Measurements from ENCODE around the gene MMP15. TPM values are rescaled to one million over a fixed set of nuclear protein-coding genes. Genes with fewer than 3 reads are reported as not detected.

The MMP15 gene
- total RNA-seq, 1 experiment from 2014 or later: 27.0 TPM

DNA sequence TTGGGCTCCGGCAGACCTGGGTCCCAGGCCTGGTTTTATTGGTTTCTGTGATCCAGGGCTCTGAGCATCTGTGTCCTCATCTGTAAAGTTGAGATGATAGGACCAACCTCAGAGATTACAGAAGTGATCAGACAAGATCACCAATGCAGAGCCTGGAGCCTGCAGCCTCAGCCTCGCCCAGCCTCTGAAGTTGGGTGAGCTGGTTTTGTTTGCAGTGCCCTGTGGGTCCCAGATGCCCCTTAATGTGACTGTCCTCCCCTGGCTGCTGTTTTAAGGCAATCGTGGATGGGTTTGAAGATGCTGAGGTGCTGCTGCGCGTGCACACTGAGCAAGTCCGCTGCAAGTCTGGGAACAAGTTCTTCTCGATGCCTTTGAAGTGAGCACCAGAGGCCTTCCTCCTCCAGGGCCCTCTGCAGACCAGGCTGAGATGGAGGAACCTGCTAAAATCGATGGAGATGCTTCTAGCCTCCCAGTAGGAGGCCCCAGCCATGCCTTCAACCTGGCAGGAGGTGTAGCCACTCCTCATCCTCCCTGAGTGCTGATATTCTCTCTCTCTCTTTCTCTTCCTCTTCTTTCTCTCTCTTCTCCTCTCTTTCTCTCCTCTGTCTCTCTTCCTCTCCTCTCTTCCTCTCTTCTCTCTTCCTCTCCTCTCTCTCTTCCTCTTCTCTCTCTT is 5.6 kb upstream of the MMP15 start:
- CTCF ChIA-PET: interaction anchor here (1.2 to 1.9 kb wide), 2 partner anchors 102 to 109 kb away, joined by 3 to 5 read pairs; partner anchors contain the start of gene CFAP20
- no peaks in the 10 kb centered on the region for H3K36me3 ChIP-seq (ENCODE audit: control insufficient read depth, insufficient read depth, low read length)
- peaks cover 7% of the 10 kb centered on the region for H3K36me3 Mint-ChIP-seq (ENCODE audit: insufficient read depth, unreplicated experiment)
- no peaks in the 10 kb centered on the region for H3K27me3 Mint-ChIP-seq (ENCODE audit: insufficient read depth, unreplicated experiment)
- intact Hi-C loops (cut with micrococcal nuclease; ENCODE audit: unreplicated experiment): loop anchor here (1.0 to 10.0 kb wide), 4 partner anchors 19 to 735 kb away; partner anchors contain the start of gene USB1
- no peaks in the 10 kb centered on the region for H3K27me3 ChIP-seq (replicated peaks; ENCODE audit: control insufficient read depth, insufficient read depth, low read length)
- peaks cover 7% of the 10 kb centered on the region for H3K4me1 Mint-ChIP-seq (ENCODE audit: low read depth, unreplicated experiment)
- H3K4me3 Mint-ChIP-seq (ENCODE audit: unreplicated experiment): no peak overlapping the region
- TF ChIP-seq, protein P1, sequence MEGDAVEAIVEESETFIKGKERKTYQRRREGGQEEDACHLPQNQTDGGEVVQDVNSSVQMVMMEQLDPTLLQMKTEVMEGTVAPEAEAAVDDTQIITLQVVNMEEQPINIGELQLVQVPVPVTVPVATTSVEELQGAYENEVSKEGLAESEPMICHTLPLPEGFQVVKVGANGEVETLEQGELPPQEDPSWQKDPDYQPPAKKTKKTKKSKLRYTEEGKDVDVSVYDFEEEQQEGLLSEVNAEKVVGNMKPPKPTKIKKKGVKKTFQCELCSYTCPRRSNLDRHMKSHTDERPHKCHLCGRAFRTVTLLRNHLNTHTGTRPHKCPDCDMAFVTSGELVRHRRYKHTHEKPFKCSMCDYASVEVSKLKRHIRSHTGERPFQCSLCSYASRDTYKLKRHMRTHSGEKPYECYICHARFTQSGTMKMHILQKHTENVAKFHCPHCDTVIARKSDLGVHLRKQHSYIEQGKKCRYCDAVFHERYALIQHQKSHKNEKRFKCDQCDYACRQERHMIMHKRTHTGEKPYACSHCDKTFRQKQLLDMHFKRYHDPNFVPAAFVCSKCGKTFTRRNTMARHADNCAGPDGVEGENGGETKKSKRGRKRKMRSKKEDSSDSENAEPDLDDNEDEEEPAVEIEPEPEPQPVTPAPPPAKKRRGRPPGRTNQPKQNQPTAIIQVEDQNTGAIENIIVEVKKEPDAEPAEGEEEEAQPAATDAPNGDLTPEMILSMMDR (IDR thresholded peaks at IDR 0.05; ENCODE audit: insufficient read depth in 1 of 2, low read depth in 1 of 2, low read length in 1 of 2, severe bottlenecking in 1 of 2, unreplicated experiment in 1 of 2): no peak
- no peaks in the 10 kb centered on the region for H3K9me3 ChIP-seq
- H3K9me3 Mint-ChIP-seq (ENCODE audit: unreplicated experiment): no peaks in the 10 kb centered on the region
- peaks cover 21% of the 10 kb centered on the region for H3K4me1 ChIP-seq
- DNase-seq: no peak
- no peak overlapping the region for H3K27ac Mint-ChIP-seq (ENCODE audit: unreplicated experiment)
- POLR2A ChIA-PET: no interaction called here
- no peak overlapping the region for H3K4me3 ChIP-seq (ENCODE audit: low read depth, low read length)
- BruUV-seq (replicated peaks): no TSS peak

DNA sequence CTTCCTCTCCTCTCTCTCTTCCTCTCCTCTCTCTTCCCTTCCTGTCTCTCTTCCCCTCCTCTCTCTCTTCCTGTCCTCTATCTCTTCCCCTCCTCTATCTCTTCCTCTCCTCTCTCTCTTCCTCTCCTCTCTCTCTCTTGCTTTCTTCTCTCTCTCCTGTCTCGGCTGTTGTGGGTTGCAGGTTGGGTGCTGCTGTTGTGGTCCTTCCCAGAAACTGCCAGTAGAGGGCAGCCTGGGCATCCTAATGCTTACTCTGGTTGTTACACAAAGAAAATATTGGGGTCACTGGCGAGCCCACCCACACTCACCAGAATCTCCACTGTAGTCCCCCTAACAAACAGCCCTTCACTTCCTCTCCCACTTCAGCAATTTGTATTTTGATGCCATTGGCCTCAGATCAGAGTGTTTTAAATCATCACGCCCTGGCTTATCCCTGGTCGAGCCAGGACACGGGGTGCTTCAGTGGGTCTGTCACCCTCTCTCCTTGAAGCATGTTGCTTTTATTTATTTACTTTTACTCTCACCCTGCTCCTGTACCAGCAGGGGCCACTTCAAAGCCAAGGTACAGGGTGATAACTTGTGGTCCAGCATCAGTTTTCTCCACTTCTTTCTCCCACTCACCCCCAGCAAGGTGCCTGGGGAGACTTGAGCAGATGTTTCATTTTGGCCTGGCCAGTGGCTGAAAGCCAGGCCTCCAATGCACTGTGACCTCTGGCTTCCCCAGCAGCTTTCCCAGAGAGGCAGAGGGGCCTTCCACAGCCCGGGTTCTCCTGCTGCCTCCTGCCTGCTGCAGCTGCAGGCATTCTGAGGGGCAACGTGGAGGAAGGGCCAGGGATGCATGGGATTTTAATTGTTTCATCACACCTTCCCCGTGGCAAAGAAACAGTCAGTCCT is 4.7 kb upstream of the MMP15 start:
- Mint-ChIP-seq H3K4me1 (ENCODE audit: low read depth, unreplicated experiment) (peaks cover 7% of the 10 kb centered on the region), H3K27me3 (ENCODE audit: insufficient read depth, unreplicated experiment) (no peaks in the 10 kb centered on the region), H3K4me3 (ENCODE audit: unreplicated experiment) (no peak overlapping the region), H3K36me3 (ENCODE audit: insufficient read depth, unreplicated experiment) (peaks cover 12% of the 10 kb centered on the region), H3K27ac (ENCODE audit: unreplicated experiment) (no peak overlapping the region), H3K9me3 (ENCODE audit: unreplicated experiment) (no peaks in the 10 kb centered on the region)
- H3K4me1 ChIP-seq: peaks cover 21% of the 10 kb centered on the region
- TSS peak; percentile 82 for BruUV-seq (replicated peaks)
- ChIA-PET CTCF (interaction anchor here (1.4 kb wide), 1 partner anchor 101 kb away, joined by 4 read pairs; no protein-coding TSS in a partner anchor), POLR2A (no interaction called here)
- no peaks in the 10 kb centered on the region for H3K27me3 ChIP-seq (replicated peaks; ENCODE audit: control insufficient read depth, insufficient read depth, low read length)
- no peak overlapping the region for H3K4me3 ChIP-seq (ENCODE audit: low read depth, low read length)
- no peaks in the 10 kb centered on the region for H3K36me3 ChIP-seq (ENCODE audit: control insufficient read depth, insufficient read depth, low read length)
- peak; percentile 74 to 80 for DNase-seq
- TF ChIP-seq, protein P1 (IDR thresholded peaks at IDR 0.05; ENCODE audit: insufficient read depth in 1 of 2, low read depth in 1 of 2, low read length in 1 of 2, severe bottlenecking in 1 of 2, unreplicated experiment in 1 of 2): peak; percentile 90 to 97
- H3K9me3 ChIP-seq: no peaks in the 10 kb centered on the region
- intact Hi-C loops (cut with micrococcal nuclease; ENCODE audit: unreplicated experiment): loop anchor here (1.0 to 10.0 kb wide), 4 partner anchors 20 to 734 kb away; partner anchors contain the start of gene USB1

All from Caco-2 (cell line).